SK-N-SH (cell line): ENCODE data around the gene CCDC149.

Source experiments
- CTCF ChIP-seq: fragments of 200-600 bp; sonication (generic); IDR thresholded peaks from 2 replicates; pipeline ENCODE4 v1.6.1; 2017; ENCODE audit warnings: antibody characterized with exemption, mild to moderate bottlenecking, moderate library complexity
- EP300 ChIP-seq, 2 experiments: IDR thresholded peaks; 2 replicates each; pipeline versions ENCODE4 v1.4.0 to v1.6.1; 2012; ENCODE audit warnings: borderline replicate concordance in 1 of 2, low read depth in 1 of 2, low read length in 1 of 2
- GABPA ChIP-seq: IDR thresholded peaks from 2 replicates; pipeline ENCODE4 v1.4.0; 2012; ENCODE audit warnings: low read depth, mild to moderate bottlenecking
- GATA2 ChIP-seq: sonication (generic); formaldehyde crosslinking; IDR thresholded peaks from 2 replicates; pipeline ENCODE4 v1.5.0; 2020; ENCODE audit warnings: mild to moderate bottlenecking, missing genetic modification reagents
- IRF3 ChIP-seq: fragments of 150-350 bp; IDR thresholded peaks from 2 replicates; pipeline ENCODE4 v1.6.1; 2016; ENCODE audit warnings: mild to moderate bottlenecking, low read depth, low read length
- JUND ChIP-seq: IDR thresholded peaks from 2 replicates; pipeline ENCODE4 v1.4.0; 2012

- TF ChIP-seq CTCF (peak; percentile 55), JUND (no peak), EP300 (IDR thresholded peaks at IDR 0.05; ENCODE audit: borderline replicate concordance in 1 of 2, low read depth in 1 of 2, low read length in 1 of 2) (no peak), IRF3 (no peak), GATA2 (CRISPR knock-in tag) (no peak), GABPA (no peak)
These were observed 119.4 kb downstream of the CCDC149 start for GRCh38 chr4:24793219-24794005.
